Measurements from ENCODE around the gene TBC1D16. TPM values are rescaled to one million over a fixed set of nuclear protein-coding genes. Genes with fewer than 3 reads are reported as not detected.

Gene TBC1D16
- total and polyA plus RNA-seq, 5 experiments from 2014 or later, result 0.48 to 3.1 (median 0.89) TPM

DNA sequence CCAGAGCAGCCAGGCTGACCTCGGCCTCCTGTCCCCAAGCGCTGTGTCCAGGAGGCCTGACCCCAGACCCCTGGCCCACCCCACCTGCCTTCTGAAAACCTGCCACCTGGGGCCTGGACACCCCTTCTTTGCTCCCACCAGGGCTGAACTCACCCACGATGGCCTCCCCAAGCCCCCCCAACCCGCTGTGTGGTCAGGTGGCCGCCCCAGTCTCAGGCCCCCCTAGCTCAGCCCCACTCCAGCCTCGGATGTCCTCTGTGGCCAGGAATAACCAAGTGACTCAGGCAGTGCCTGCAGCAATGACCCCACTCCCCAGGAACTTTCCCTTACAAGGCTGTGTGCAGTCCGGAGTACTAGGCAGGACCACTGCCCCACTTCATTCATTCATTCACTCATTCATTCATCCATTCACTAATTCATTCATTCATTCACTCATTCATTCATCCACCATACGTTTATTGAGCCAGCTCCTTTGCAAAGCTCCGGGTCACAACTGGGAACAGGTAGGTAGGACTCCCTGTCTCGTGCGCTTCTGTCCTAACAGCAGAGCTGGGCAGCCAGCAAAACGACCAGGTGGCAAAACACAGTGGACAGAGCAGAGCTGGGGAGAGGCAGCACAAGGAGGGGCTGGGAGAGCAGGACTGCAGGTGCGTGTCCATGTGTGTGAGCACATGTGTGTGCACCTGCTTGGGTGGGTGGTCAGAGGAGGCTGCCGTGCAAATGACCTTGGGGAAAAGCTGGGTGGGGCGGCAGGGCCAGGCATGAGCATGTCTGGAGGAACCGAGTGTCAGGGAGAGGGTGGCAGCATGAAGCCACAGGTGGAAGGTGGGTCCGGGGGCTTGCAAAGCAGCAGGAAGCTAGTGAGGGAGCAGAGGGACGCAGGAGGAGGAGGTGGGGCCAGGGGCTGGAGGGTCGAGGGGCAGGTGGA lies 120.6 kb downstream of the TBC1D16 start:
- Mint-ChIP-seq H3K9me3 (no peaks in the 10 kb centered on the region), H3K4me3 (no peak overlapping the region), H3K27ac (peak overlapping the region in 1 of 10 donors; percentile 34), H3K4me1 (peaks cover 0 to 3% (median 0%) of the 10 kb centered on the region in 4 donors), H3K36me3 (no peaks in the 10 kb centered on the region), H3K27me3 (peaks cover 0 to 15% (median 4%) of the 10 kb centered on the region in 5 donors)
- ATAC-seq (no peak), DNase-seq (no peak)
- POLR2A ChIA-PET, result interaction anchor here (2.0 kb wide), 1 partner anchor 75 kb away, joined by 4 read pairs; the partner anchor contains the start of gene CBX4

- no peaks in the 10 kb centered on the region for H3K9me3 Mint-ChIP-seq
- no peak for ATAC-seq
- H3K4me3 Mint-ChIP-seq, result no peak overlapping the region
- H3K27me3 Mint-ChIP-seq, result peaks cover 0 to 14% (median 2%) of the 10 kb centered on the region in 5 donors
- no peak for DNase-seq
- H3K4me1 Mint-ChIP-seq, result peaks cover 0 to 3% (median 0%) of the 10 kb centered on the region in 4 donors
- POLR2A ChIA-PET, result interaction anchor here (2.0 kb wide), 1 partner anchor 74 kb away, joined by 4 read pairs; the partner anchor contains the start of gene CBX4
- no peaks in the 10 kb centered on the region for H3K36me3 Mint-ChIP-seq
- no peak overlapping the region for H3K27ac Mint-ChIP-seq
Measured at GRCh38 chr17:79913896-79914812, 121.5 kb downstream of the TBC1D16 start.

- no peak overlapping the region for H3K4me3 Mint-ChIP-seq
- POLR2A ChIA-PET, result no interaction called here
- ATAC-seq, result no peak
- DNase-seq, result no peak
- peaks cover 0 to 13% (median 0%) of the 10 kb centered on the region in 5 donors for H3K27me3 Mint-ChIP-seq
- H3K27ac Mint-ChIP-seq, result no peak overlapping the region
- H3K36me3 Mint-ChIP-seq, result no peaks in the 10 kb centered on the region
- H3K9me3 Mint-ChIP-seq, result no peaks in the 10 kb centered on the region
- H3K4me1 Mint-ChIP-seq, result peaks cover 0 to 3% (median 0%) of the 10 kb centered on the region in 4 donors
Measured at GRCh38 chr17:79913451-79913850, 122.2 kb downstream of the TBC1D16 start.

- ATAC-seq (no peak), DNase-seq (no peak)
- Mint-ChIP-seq H3K4me3 (no peak overlapping the region), H3K9me3 (no peaks in the 10 kb centered on the region), H3K4me1 (peaks cover 0 to 2% (median 0%) of the 10 kb centered on the region in 4 donors), H3K36me3 (no peaks in the 10 kb centered on the region), H3K27me3 (peaks cover 0 to 10% (median 2%) of the 10 kb centered on the region in 5 donors), H3K27ac (no peak overlapping the region)
- POLR2A ChIA-PET, result no interaction called here
Measured at GRCh38 chr17:79912552-79913330, 122.9 kb downstream of the TBC1D16 start.

- no peak for DNase-seq
Measured at GRCh38 chr17:79911430-79912399, 124.0 kb downstream of the TBC1D16 start.

GRCh38 chr17:79910985-79911361 lies 124.7 kb downstream of the TBC1D16 start:
- Mint-ChIP-seq H3K4me3 (no peak overlapping the region), H3K27me3 (peaks cover 0 to 14% (median 3%) of the 10 kb centered on the region in 5 donors), H3K27ac (no peak overlapping the region), H3K36me3 (no peaks in the 10 kb centered on the region), H3K4me1 (peaks cover 0 to 2% (median 0%) of the 10 kb centered on the region in 4 donors), H3K9me3 (no peaks in the 10 kb centered on the region)
- DNase-seq (no peak), ATAC-seq (no peak)
- POLR2A ChIA-PET, result no interaction called here

More at GRCh38 chr17:79911430-79912399, 124.0 kb downstream of the TBC1D16 start:
- Mint-ChIP-seq H3K36me3 (no peaks in the 10 kb centered on the region), H3K27me3 (peaks cover 0 to 14% (median 5%) of the 10 kb centered on the region in 5 donors), H3K4me3 (no peak overlapping the region), H3K9me3 (no peaks in the 10 kb centered on the region), H3K27ac (peak overlapping the region in 1 of 10 donors; percentile 78), H3K4me1 (peaks cover 0 to 2% (median 0%) of the 10 kb centered on the region in 4 donors)
- POLR2A ChIA-PET, result no interaction called here
- no peak for ATAC-seq

DNA sequence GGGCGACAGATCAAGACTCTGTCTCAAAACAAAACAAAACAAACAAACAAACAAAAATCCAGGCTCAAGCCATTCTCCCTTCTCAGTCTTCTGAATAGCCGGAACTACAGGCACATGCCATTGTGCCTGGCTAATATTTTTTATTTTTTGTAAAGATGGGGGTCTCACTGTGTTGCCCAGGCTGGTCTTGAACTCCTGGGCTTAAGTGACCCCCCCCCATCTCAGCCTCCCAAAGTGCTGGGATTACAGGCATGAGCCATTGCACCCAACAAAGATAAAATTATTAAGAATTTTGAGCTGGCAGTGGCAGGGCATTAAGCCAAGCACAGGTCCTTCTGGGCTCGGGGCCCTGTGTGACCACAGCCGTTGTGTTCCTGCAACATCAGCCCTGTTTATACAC lies 126.6 kb downstream of the TBC1D16 start:
- Mint-ChIP-seq H3K36me3 (no peaks in the 10 kb centered on the region), H3K4me3 (no peak overlapping the region), H3K27me3 (peaks cover 3 to 16% (median 4%) of the 10 kb centered on the region in 5 donors), H3K4me1 (no peaks in the 10 kb centered on the region), H3K27ac (no peak overlapping the region), H3K9me3 (no peaks in the 10 kb centered on the region)
- POLR2A ChIA-PET, result no interaction called here
- peak in 1 of 10 donors; percentile 14 for DNase-seq
- no peak for ATAC-seq

GRCh38 chr17:79907850-79908249 lies 127.8 kb downstream of the TBC1D16 start:
- POLR2A ChIA-PET, result no interaction called here
- no peaks in the 10 kb centered on the region for H3K9me3 Mint-ChIP-seq
- H3K36me3 Mint-ChIP-seq, result no peaks in the 10 kb centered on the region
- H3K27me3 Mint-ChIP-seq, result peaks cover 3 to 16% (median 4%) of the 10 kb centered on the region in 5 donors
- no peak for ATAC-seq
- no peak overlapping the region for H3K27ac Mint-ChIP-seq
- no peaks in the 10 kb centered on the region for H3K4me1 Mint-ChIP-seq
- peak in 1 of 10 donors; percentile 18 for DNase-seq
- no peak overlapping the region for H3K4me3 Mint-ChIP-seq

- ATAC-seq (no peak), DNase-seq (peak in 1 of 10 donors; percentile 46)
- H3K4me3 Mint-ChIP-seq, result no peak overlapping the region
- no peaks in the 10 kb centered on the region for H3K4me1 Mint-ChIP-seq
- POLR2A ChIA-PET, result no interaction called here
- H3K27me3 Mint-ChIP-seq, result peaks cover 3 to 16% (median 4%) of the 10 kb centered on the region in 5 donors
- H3K36me3 Mint-ChIP-seq, result no peaks in the 10 kb centered on the region
- H3K27ac Mint-ChIP-seq, result peak overlapping the region in 1 of 10 donors; percentile 35
- H3K9me3 Mint-ChIP-seq, result no peaks in the 10 kb centered on the region
Measured at GRCh38 chr17:79907217-79907715, 128.4 kb downstream of the TBC1D16 start.

GRCh38 chr17:79905832-79906231 lies 129.8 kb downstream of the TBC1D16 start:
- no peak overlapping the region for H3K27ac Mint-ChIP-seq
- POLR2A ChIA-PET, result no interaction called here
- H3K4me1 Mint-ChIP-seq, result no peaks in the 10 kb centered on the region
- no peak overlapping the region for H3K4me3 Mint-ChIP-seq
- peaks cover 3 to 16% (median 4%) of the 10 kb centered on the region in 5 donors for H3K27me3 Mint-ChIP-seq
- ATAC-seq (no peak), DNase-seq (no peak)
- no peaks in the 10 kb centered on the region for H3K9me3 Mint-ChIP-seq
- H3K36me3 Mint-ChIP-seq, result no peaks in the 10 kb centered on the region

DNA sequence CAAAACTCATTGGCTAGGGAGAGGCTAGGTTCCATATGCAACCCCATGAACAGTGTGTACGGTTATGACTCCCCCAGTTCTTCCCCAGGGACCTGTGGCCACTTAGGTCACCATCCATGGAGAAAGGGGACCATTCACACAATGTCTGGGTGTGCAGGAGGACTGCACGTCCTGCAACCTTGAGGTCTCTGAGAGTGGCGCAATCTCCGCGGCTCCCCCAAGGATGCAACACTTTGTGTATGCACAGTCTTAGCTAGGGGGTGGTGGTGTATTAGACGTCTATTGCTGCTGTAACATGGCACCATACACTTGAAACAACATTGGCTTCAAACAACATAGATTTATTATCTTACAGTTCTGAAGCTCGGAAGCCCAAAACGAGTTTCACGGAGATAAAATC lies 130.8 kb downstream of the TBC1D16 start:
- no peak for DNase-seq
- POLR2A ChIA-PET, result no interaction called here
- H3K4me1 Mint-ChIP-seq, result no peaks in the 10 kb centered on the region
- peaks cover 3 to 16% (median 4%) of the 10 kb centered on the region in 5 donors for H3K27me3 Mint-ChIP-seq
- H3K4me3 Mint-ChIP-seq, result no peak overlapping the region
- H3K36me3 Mint-ChIP-seq, result no peaks in the 10 kb centered on the region
- H3K9me3 Mint-ChIP-seq, result no peaks in the 10 kb centered on the region
- no peak for ATAC-seq
- no peak overlapping the region for H3K27ac Mint-ChIP-seq

Measured in naive thymus-derived CD8-positive, alpha-beta T cell (primary cell).